ENCODE measurements around the gene CNBP. TPM values are rescaled to one million over a fixed set of nuclear protein-coding genes. Genes with fewer than 3 reads are reported as not detected.

CNBP gene
- total and polyA plus RNA-seq, 2 of the 13 experiments (the other 11 are each of a cell fraction or from before 2014, with no cell fraction given) = 282 to 354 TPM

DNA sequence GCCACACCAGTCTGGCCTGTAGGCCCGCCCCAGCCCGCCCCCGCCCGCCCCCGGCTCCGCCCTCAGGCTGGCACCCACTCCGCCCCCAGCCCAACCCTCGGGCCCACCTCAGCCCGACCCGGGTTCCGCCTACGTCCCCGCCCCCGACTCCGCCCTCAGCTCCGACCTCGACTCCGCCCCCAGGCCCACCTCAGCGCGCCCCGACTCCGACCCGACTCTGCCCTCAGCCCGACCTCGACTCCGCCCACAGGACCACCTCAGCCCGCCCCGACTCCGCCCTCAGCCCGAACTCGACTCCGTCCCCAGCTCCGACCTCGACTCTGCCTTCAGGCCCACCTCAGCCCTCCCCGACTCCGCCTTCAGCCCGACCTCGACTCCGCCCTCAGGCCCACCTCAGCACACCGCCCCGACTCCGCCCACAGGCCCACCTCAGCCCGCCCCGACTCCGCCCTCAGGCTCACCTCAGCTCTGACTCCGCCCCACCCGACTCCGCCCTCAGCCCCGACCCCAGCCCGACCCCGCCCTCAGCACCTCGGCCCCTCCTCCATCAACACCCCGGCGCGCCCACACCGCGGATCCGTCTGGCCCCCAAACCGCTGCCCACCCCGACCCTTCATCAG, 61.8 kb downstream of the CNBP start, which contains the start of gene RAB43:
TSS of gene RAB43 (minus strand) at position 13 of the 620 bp plus-strand sequence. CDS start 315 bp downstream, outside the sequence.
- H3K4me3 ChIP-seq (replicated peaks in 1 of 3; ENCODE audit: insufficient read depth in 1 of 3, low read depth in 2 of 3, low read length in 3 of 3) = peak within 1 kb of the TSS; percentile 80 to 84 (median 81)
- peaks cover 42% of the 10 kb centered on the region for H3K4me1 ChIP-seq (ENCODE audit: insufficient read depth, low read length)
- DNase-seq (ENCODE audit: low spot score) (peak; percentile 88), FAIRE-seq (peak; percentile 54), ATAC-seq (peak; percentile 69)
- H3K9ac ChIP-seq (ENCODE audit: insufficient read depth, low read depth, low read length) = peak within 1 kb of the TSS; percentile 86
- peaks cover 35% of the 10 kb centered on the region for H3K79me2 ChIP-seq (ENCODE audit: insufficient read depth, low read length)
- H3K27ac ChIP-seq (ENCODE audit: extremely low read length, insufficient read depth, low read length) = peak within 1 kb of the TSS; percentile 81
- no peak within 1 kb of the TSS for H2AFZ ChIP-seq (ENCODE audit: low read length)
- 1% methylated on average over 37 of the region's 60 CpGs for WGBS (ENCODE audit: low lambda C conversion rate)
- intact Hi-C loops (cut with micrococcal nuclease; ENCODE audit: unreplicated experiment) (loop anchor here (5.0 kb wide), 1 partner anchor 125 kb away; the partner anchor contains the start of gene COPG1), in situ Hi-C loops (cut with HindIII; ENCODE audit: extremely low pct_ligation_motif_present, low pct_unique_long_range_greater_than_20kb) (no loop called here)
- no peaks in the 10 kb centered on the region; a peak in 1 of 5 replicates for H3K27me3 ChIP-seq (ENCODE audit: control insufficient read depth in 1 of 2, insufficient read depth in 2 of 2, low read length in 2 of 2)
- no TSS peak for BruUV-seq (replicated peaks)
- H3K4me2 ChIP-seq (ENCODE audit: low read depth, low read length) = peak within 1 kb of the TSS; percentile 87
- H4K20me1 ChIP-seq (ENCODE audit: insufficient read depth, low read length) = peaks cover 11% of the 10 kb centered on the region
- peaks cover 0 to 8% of the 10 kb centered on the region in 2 experiments; a peak in 2 of 5 replicates for H3K36me3 ChIP-seq (replicated peaks in 1 of 2; ENCODE audit: control insufficient read depth in 1 of 2, insufficient read depth in 2 of 2, low read length in 2 of 2)
- H3K9me3 ChIP-seq (ENCODE audit: low read length) = no peaks in the 10 kb centered on the region
- ChIA-PET CTCF (ENCODE audit: low intra/inter-chr PET ratio, low total read pairs) (no interaction called here), POLR2A (interaction anchor here (0.8 to 4.8 kb wide), 12 partner anchors 9 to 243 kb away, joined by 3 to 32 read pairs (median 9); partner anchors contain the start of genes ACAD9, CNBP and COPG1)
- TF ChIP-seq SP5 (CRISPR knock-in tag; IDR thresholded peaks at IDR 0.05; ENCODE audit: borderline replicate concordance, low read depth) (peak; percentile 50; the same call in 1 of the 2 replicates), HOXD1 (CRISPR knock-in tag; IDR thresholded peaks at IDR 0.05) (no peak), ZBTB7A (CRISPR knock-in tag; IDR thresholded peaks at IDR 0.05) (no peak), NFE2L2 (IDR thresholded peaks at IDR 0.05; ENCODE audit: low read length) (no peak), CBFB (CRISPR knock-in tag; IDR thresholded peaks at IDR 0.05) (no peak), FOSL2 (CRISPR knock-in tag; IDR thresholded peaks at IDR 0.05) (peak; percentile 74; the same call in 1 of the 2 replicates), E2F5 (CRISPR knock-in tag; conservative IDR thresholded peaks at IDR 0.05) (no peak), ATAD3A (CRISPR knock-in tag; IDR thresholded peaks at IDR 0.05) (no peak), HNRNPUL1 (IDR thresholded peaks at IDR 0.05; ENCODE audit: low read depth, low read length) (0 out of 2 replicates have a peak, but pooled peaks have one; percentile 30), MTERF4 (CRISPR knock-in tag; IDR thresholded peaks at IDR 0.05) (0 out of 2 replicates have a peak, but pooled peaks have one; percentile 55), YEATS4 (CRISPR knock-in tag; IDR thresholded peaks at IDR 0.05; ENCODE audit: borderline replicate concordance) (0 out of 2 replicates have a peak, but pooled peaks have one; percentile 1), ZNF264 (CRISPR knock-in tag; IDR thresholded peaks at IDR 0.05) (no peak), GFI1 (CRISPR knock-in tag; IDR thresholded peaks at IDR 0.05; ENCODE audit: borderline replicate concordance) (no peak), TGIF2 (CRISPR knock-in tag; IDR thresholded peaks at IDR 0.05) (no peak), KLF15 (CRISPR knock-in tag; IDR thresholded peaks at IDR 0.05; ENCODE audit: borderline replicate concordance) (no peak), ZSCAN21 (CRISPR knock-in tag; IDR thresholded peaks at IDR 0.05; ENCODE audit: borderline replicate concordance) (0 out of 2 replicates have a peak, but pooled peaks have one; percentile 27), ZNF468 (CRISPR knock-in tag; IDR thresholded peaks at IDR 0.05) (no peak), CHCHD3 (CRISPR knock-in tag; IDR thresholded peaks at IDR 0.05) (no peak), NCOR1 (IDR thresholded peaks at IDR 0.05; ENCODE audit: borderline replicate concordance, low read length) (no peak; the same call in 1 of the 2 replicates), AGO1 (IDR thresholded peaks at IDR 0.05; ENCODE audit: low read depth, low read length, poor library complexity, severe bottlenecking) (peak; percentile 73), CBX1 (IDR thresholded peaks at IDR 0.05; ENCODE audit: low read depth) (peak; percentile 21)
- TF ChIP-seq, protein P1, sequence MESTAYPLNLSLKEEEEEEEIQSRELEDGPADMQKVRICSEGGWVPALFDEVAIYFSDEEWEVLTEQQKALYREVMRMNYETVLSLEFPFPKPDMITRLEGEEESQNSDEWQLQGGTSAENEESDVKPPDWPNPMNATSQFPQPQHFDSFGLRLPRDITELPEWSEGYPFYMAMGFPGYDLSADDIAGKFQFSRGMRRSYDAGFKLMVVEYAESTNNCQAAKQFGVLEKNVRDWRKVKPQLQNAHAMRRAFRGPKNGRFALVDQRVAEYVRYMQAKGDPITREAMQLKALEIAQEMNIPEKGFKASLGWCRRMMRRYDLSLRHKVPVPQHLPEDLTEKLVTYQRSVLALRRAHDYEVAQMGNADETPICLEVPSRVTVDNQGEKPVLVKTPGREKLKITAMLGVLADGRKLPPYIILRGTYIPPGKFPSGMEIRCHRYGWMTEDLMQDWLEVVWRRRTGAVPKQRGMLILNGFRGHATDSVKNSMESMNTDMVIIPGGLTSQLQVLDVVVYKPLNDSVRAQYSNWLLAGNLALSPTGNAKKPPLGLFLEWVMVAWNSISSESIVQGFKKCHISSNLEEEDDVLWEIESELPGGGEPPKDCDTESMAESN (CRISPR knock-in tag; conservative IDR thresholded peaks at IDR 0.05) = peak; percentile 66; the same call in 1 of the 2 replicates

All from HepG2 (cell line).